Measurements from ENCODE around the gene ORAI3. TPM values are rescaled to one million over a fixed set of nuclear protein-coding genes. Genes with fewer than 3 reads are reported as not detected.
A peak's percentile ranks its signal among the peaks of the same experiment; 100 is the strongest.

ORAI3 gene
- total RNA-seq (10 to 100 TPM; 19.3 to 22.0 TPM), polyA plus RNA-seq (10 to 100 TPM; 16.2 to 17.5 TPM)

GRCh38 chr16:30948667-30949649, at the start of gene ORAI3:
TSS of gene ORAI3 (plus strand) at chr16:30949068. CDS start at chr16:30949290, 222 bp downstream.
- intact Hi-C loops (cut with micrococcal nuclease): loop anchor here (1.0 kb wide), 1 partner anchor 8 kb away; the partner anchor contains the start of gene SETD1A
- Histone ChIP-seq H3K27ac (ENCODE audit: low read depth, low read length) (peak within 1 kb of the TSS; percentile 71), H3K4me1 (ENCODE audit: insufficient read depth, low read length) (peaks cover 22% of the 10 kb centered on the region), H3K9me3 (ENCODE audit: control insufficient read depth in 1 of 2, low read length in 2 of 2) (no peaks in the 10 kb centered on the region), H3K36me3 (ENCODE audit: insufficient read depth, low read length) (no peaks in the 10 kb centered on the region), H3K27me3 (ENCODE audit: insufficient read depth, low read length) (no peaks in the 10 kb centered on the region), H3K4me3 (ENCODE audit: low read length in 2 of 2) (peak within 1 kb of the TSS; percentile 55 to 80)
- Mint-ChIP-seq H3K9me3 (no peaks in the 10 kb centered on the region), H3K4me3 (peak within 1 kb of the TSS; percentile 85 to 95 (median 92)), H3K36me3 (peaks cover 0 to 8% of the 10 kb centered on the region in 2 donors), H3K27ac (peak within 1 kb of the TSS; percentile 76 to 94 (median 89)), H3K27me3 (no peaks in the 10 kb centered on the region), H3K4me1 (peaks cover 11 to 31% (median 23%) of the 10 kb centered on the region in 4 donors)
- DNase-seq: peak in 4 of 5 donors; percentile 21 to 56 (median 28)
- CTCF ChIA-PET (ENCODE audit: partially characterized antibody): interaction anchor here (0.7 to 1.6 kb wide), 7 partner anchors 7 to 921 kb away, joined by 3 to 9 read pairs (median 3); partner anchors contain the start of genes ZNF646 and ZNF668
- POLR2A ChIA-PET (ENCODE audit: partially characterized antibody): interaction anchor here (0.7 to 1.8 kb wide), 9 partner anchors 7 to 231 kb away, joined by 3 to 10 read pairs (median 5); partner anchors contain the start of genes FBXL19, FUS, ZNF646 and ZNF668

GRCh38 chr16:30899794-30900193, 49.1 kb upstream of the ORAI3 start:
- intact Hi-C loops (cut with micrococcal nuclease): no loop called here
- no peak overlapping the region for H3K27ac ChIP-seq (ENCODE audit: low read depth, low read length)
- H3K27me3 ChIP-seq (ENCODE audit: insufficient read depth, low read length): no peaks in the 10 kb centered on the region
- no peak overlapping the region for H3K4me3 ChIP-seq (ENCODE audit: low read length in 2 of 2)
- Mint-ChIP-seq H3K27me3 (no peaks in the 10 kb centered on the region), H3K27ac (peak overlapping the region in 1 of 7 donors; percentile 35), H3K4me3 (peak overlapping the region in 1 of 8 donors; percentile 41), H3K4me1 (peaks cover 30 to 58% (median 47%) of the 10 kb centered on the region in 4 donors), H3K36me3 (peaks cover 0 to 3% of the 10 kb centered on the region in 2 donors), H3K9me3 (no peaks in the 10 kb centered on the region)
- POLR2A ChIA-PET (ENCODE audit: partially characterized antibody): interaction anchor here (3.0 to 10.9 kb wide), 3 partner anchors 23 to 94 kb away, joined by 19 to 177 read pairs (median 19); no protein-coding TSS in a partner anchor
- no peaks in the 10 kb centered on the region for H3K9me3 ChIP-seq (ENCODE audit: control insufficient read depth in 1 of 2, low read length in 2 of 2)
- CTCF ChIA-PET (ENCODE audit: partially characterized antibody): interaction anchor here (0.8 to 8.3 kb wide), 3 partner anchors 31 to 55 kb away, joined by 4 to 124 read pairs (median 28); no protein-coding TSS in a partner anchor
- no peak for DNase-seq
- H3K36me3 ChIP-seq (ENCODE audit: insufficient read depth, low read length): no peaks in the 10 kb centered on the region
- peaks cover 55% of the 10 kb centered on the region for H3K4me1 ChIP-seq (ENCODE audit: insufficient read depth, low read length)

- CTCF ChIA-PET (ENCODE audit: partially characterized antibody): interaction anchor here (0.6 to 8.3 kb wide), 15 partner anchors 9 to 242 kb away, joined by 3 to 124 read pairs (median 7); no protein-coding TSS in a partner anchor
- Mint-ChIP-seq H3K27ac (peak overlapping the region in 3 of 7 donors; percentile 66 to 85 (median 73)), H3K36me3 (peaks cover 0 to 3% of the 10 kb centered on the region in 2 donors), H3K4me1 (peaks cover 27 to 55% (median 40%) of the 10 kb centered on the region in 4 donors), H3K9me3 (no peaks in the 10 kb centered on the region), H3K27me3 (no peaks in the 10 kb centered on the region), H3K4me3 (peak overlapping the region in 4 of 8 donors; percentile 13 to 81 (median 58))
- Histone ChIP-seq H3K4me3 (ENCODE audit: low read length in 2 of 2) (no peak overlapping the region), H3K36me3 (ENCODE audit: insufficient read depth, low read length) (no peaks in the 10 kb centered on the region), H3K27me3 (ENCODE audit: insufficient read depth, low read length) (no peaks in the 10 kb centered on the region), H3K4me1 (ENCODE audit: insufficient read depth, low read length) (peaks cover 53% of the 10 kb centered on the region), H3K27ac (ENCODE audit: low read depth, low read length) (no peak overlapping the region), H3K9me3 (ENCODE audit: control insufficient read depth in 1 of 2, low read length in 2 of 2) (no peaks in the 10 kb centered on the region)
- intact Hi-C loops (cut with micrococcal nuclease): no loop called here
- no peak for DNase-seq
- POLR2A ChIA-PET (ENCODE audit: partially characterized antibody): interaction anchor here (0.6 to 10.9 kb wide), 6 partner anchors 22 to 352 kb away, joined by 3 to 177 read pairs (median 19); no protein-coding TSS in a partner anchor
These were observed 48.3 kb upstream of the ORAI3 start for GRCh38 chr16:30900588-30900987.

DNA sequence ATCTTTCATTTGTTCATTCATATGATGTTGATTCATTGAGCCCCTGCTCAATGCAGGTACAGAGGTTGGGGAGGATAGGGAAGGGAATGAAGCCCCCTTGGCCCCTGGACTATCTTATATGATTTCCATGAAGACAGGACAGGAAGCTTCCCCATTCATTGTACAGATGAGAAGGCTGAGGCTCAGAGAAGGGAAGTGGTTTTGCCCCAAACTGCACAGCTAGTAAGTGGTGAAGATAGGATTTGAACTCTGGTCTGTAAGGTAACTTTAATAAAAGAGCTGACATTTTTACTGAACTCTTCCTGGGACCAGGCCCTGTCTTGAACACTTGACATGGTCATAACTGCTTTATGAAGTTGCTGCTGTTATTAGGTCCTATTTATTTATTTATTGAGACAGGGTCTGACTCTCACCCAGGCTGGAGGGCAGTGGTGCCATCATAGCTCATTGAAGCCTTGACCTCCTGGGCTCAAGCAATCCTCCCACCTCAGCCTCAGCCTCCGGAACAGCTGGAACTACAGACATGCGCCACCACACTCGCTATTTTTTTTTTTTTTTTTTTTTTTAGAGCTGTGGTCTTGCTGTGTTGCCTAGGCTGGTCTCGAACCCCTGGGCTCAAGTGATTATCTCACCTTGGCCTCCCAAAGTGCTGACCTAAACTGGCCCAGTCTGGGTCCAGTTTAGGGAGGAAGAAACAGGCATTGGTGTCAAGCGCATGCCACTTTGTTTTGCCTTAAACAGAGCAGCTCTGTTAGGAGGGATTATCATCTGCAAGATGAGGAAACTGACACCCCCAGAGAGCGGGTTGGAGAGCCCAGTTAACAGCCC, 47.5 kb upstream of the ORAI3 start:
- Mint-ChIP-seq H3K27me3 (no peaks in the 10 kb centered on the region), H3K4me3 (peak overlapping the region; percentile 69 to 83 (median 79)), H3K36me3 (peaks cover 0 to 3% of the 10 kb centered on the region in 2 donors), H3K9me3 (no peaks in the 10 kb centered on the region), H3K4me1 (peaks cover 22 to 47% (median 34%) of the 10 kb centered on the region in 4 donors), H3K27ac (peak overlapping the region; percentile 72 to 85 (median 76))
- H3K4me3 ChIP-seq (ENCODE audit: low read length in 2 of 2): peak overlapping the region in 1 of 2 donors; percentile 46
- H3K27ac ChIP-seq (ENCODE audit: low read depth, low read length): no peak overlapping the region
- no peaks in the 10 kb centered on the region for H3K9me3 ChIP-seq (ENCODE audit: control insufficient read depth in 1 of 2, low read length in 2 of 2)
- H3K27me3 ChIP-seq (ENCODE audit: insufficient read depth, low read length): no peaks in the 10 kb centered on the region
- H3K4me1 ChIP-seq (ENCODE audit: insufficient read depth, low read length): peaks cover 45% of the 10 kb centered on the region
- ChIA-PET POLR2A (ENCODE audit: partially characterized antibody) (interaction anchor here (0.8 to 10.9 kb wide), 20 partner anchors 9 to 558 kb away, joined by 3 to 177 read pairs (median 6); partner anchors contain the start of genes ARMC5, FBRS, PHKG2 and PRR14), CTCF (ENCODE audit: partially characterized antibody) (interaction anchor here (0.6 to 8.3 kb wide), 23 partner anchors 9 to 542 kb away, joined by 3 to 124 read pairs (median 3); no protein-coding TSS in a partner anchor)
- intact Hi-C loops (cut with micrococcal nuclease): loop anchor here (1.0 to 2.0 kb wide), 4 partner anchors 20 to 57 kb away; no protein-coding TSS in a partner anchor
- H3K36me3 ChIP-seq (ENCODE audit: insufficient read depth, low read length): no peaks in the 10 kb centered on the region
- no peak for DNase-seq

- ChIA-PET CTCF (ENCODE audit: partially characterized antibody) (interaction anchor here (0.6 to 8.3 kb wide), 23 partner anchors 8 to 541 kb away, joined by 3 to 124 read pairs (median 5); no protein-coding TSS in a partner anchor), POLR2A (ENCODE audit: partially characterized antibody) (interaction anchor here (0.8 to 10.9 kb wide), 23 partner anchors 10 to 1095 kb away, joined by 3 to 177 read pairs (median 6); partner anchors contain the start of genes ARMC5, FBRS, PHKG2 and PRR14)
- peaks cover 41% of the 10 kb centered on the region for H3K4me1 ChIP-seq (ENCODE audit: insufficient read depth, low read length)
- Mint-ChIP-seq H3K36me3 (peaks cover 0 to 3% of the 10 kb centered on the region in 2 donors), H3K27ac (peak overlapping the region; percentile 91 to 99 (median 98)), H3K9me3 (no peaks in the 10 kb centered on the region), H3K4me1 (peaks cover 19 to 47% (median 32%) of the 10 kb centered on the region in 4 donors), H3K27me3 (no peaks in the 10 kb centered on the region), H3K4me3 (peak overlapping the region; percentile 94 to 99 (median 96))
- H3K9me3 ChIP-seq (ENCODE audit: control insufficient read depth in 1 of 2, low read length in 2 of 2): no peaks in the 10 kb centered on the region
- no peaks in the 10 kb centered on the region for H3K36me3 ChIP-seq (ENCODE audit: insufficient read depth, low read length)
- peak; percentile 54 to 72 (median 58) for DNase-seq
- H3K4me3 ChIP-seq (ENCODE audit: low read length in 2 of 2): peak overlapping the region in 1 of 2 donors; percentile 68
- H3K27ac ChIP-seq (ENCODE audit: low read depth, low read length): peak overlapping the region; percentile 70
- no peaks in the 10 kb centered on the region for H3K27me3 ChIP-seq (ENCODE audit: insufficient read depth, low read length)
- intact Hi-C loops (cut with micrococcal nuclease): loop anchor here (1.0 to 2.0 kb wide), 4 partner anchors 19 to 58 kb away; no protein-coding TSS in a partner anchor
These were observed 46.6 kb upstream of the ORAI3 start for GRCh38 chr16:30902029-30902972.
